Spinal cord (tissue), 10 donors: Measurements from ENCODE around the gene PIGC. TPM values are rescaled to one million over a fixed set of nuclear protein-coding genes. Genes with fewer than 3 reads are reported as not detected.

Source experiments
- DNase-seq, 6 donors: peaks; one replicate each; pipeline versions ENCODE4 v3.0.0 to v3.0.0-alpha.2; 2013 to 2015; ENCODE audit warnings: low spot score in 6 of 6, low read depth in 4 of 6
- H3K27ac ChIP-seq: one replicate; pipeline ENCODE4 v1.5.1; 2013; ENCODE audit warnings: low read depth, low read length, control low read depth
- H3K27me3 ChIP-seq: one replicate; pipeline ENCODE4 v1.6.1; 2013; ENCODE audit warnings: low read length; ENCODE audit not compliant: control insufficient read depth, insufficient read depth
- H3K36me3 ChIP-seq: one replicate; pipeline ENCODE4 v1.6.1; 2013; ENCODE audit warnings: low read length; ENCODE audit not compliant: control insufficient read depth, insufficient read depth
- H3K4me1 ChIP-seq: one replicate; pipeline ENCODE4 v1.6.1; 2013; ENCODE audit warnings: low read length; ENCODE audit not compliant: control insufficient read depth, insufficient read depth
- H3K4me3 ChIP-seq: one replicate; pipeline ENCODE4 v1.5.1; 2013; ENCODE audit warnings: low read depth, low read length, control low read depth
- H3K9me3 ChIP-seq: one replicate; pipeline ENCODE4 v1.6.1; 2013; ENCODE audit warnings: low read length; ENCODE audit not compliant: control insufficient read depth, insufficient read depth
- WGBS: methylation state at CpG from one replicate; pipeline ENCODE4 v1.1.5; 2013; ENCODE audit warnings: missing lambda C conversion rate; ENCODE audit not compliant: insufficient coverage; 5-methylcytosine and 5-hydroxymethylcytosine counted together
- polyA plus RNA-seq, 2 donors: library from polyadenylated mRNA; unstranded; fragments of 120-200 nt; gene quantifications; one replicate each; pipeline ENCODE4 v1.2.1, GENCODE V29; 2013; ENCODE audit not compliant: insufficient read length in 2 of 2
- total RNA-seq, 2 donors: library from RNA; depleted of rRNA in 1 of 2; stranded (reverse); fragments of 120-200 nt in 1 of 2; fragments of >200 nt in 1 of 2; gene quantifications; one replicate each; pipeline versions ENCODE4 v1.2.3 to v1.2.4, GENCODE V29; 2013 to 2014
- donor health status: healthy.

The PIGC gene
- total and polyA plus RNA-seq, 4 donors: 32.8 to 43.6 (median 37.1) TPM

- Histone ChIP-seq H3K4me1 (no peaks in the 10 kb centered on the region), H3K9me3 (no peaks in the 10 kb centered on the region), H3K36me3 (no peaks in the 10 kb centered on the region), H3K27ac (no peak overlapping the region), H3K27me3 (no peaks in the 10 kb centered on the region), H3K4me3 (no peak overlapping the region)
- DNase-seq: no peak
Observed at GRCh38 chr1:172405912-172406311, 38.0 kb downstream of the PIGC start.

- Histone ChIP-seq H3K36me3 (no peaks in the 10 kb centered on the region), H3K27ac (no peak overlapping the region), H3K27me3 (no peaks in the 10 kb centered on the region), H3K4me1 (peaks cover 4% of the 10 kb centered on the region), H3K4me3 (no peak overlapping the region), H3K9me3 (no peaks in the 10 kb centered on the region)
- no peak for DNase-seq
Observed at GRCh38 chr1:172404121-172404520, 39.7 kb downstream of the PIGC start.

GRCh38 chr1:172402878-172403569 is 40.8 kb downstream of the PIGC start:
- no peak for DNase-seq
- Histone ChIP-seq H3K27ac (no peak overlapping the region), H3K4me1 (peaks cover 4% of the 10 kb centered on the region), H3K4me3 (no peak overlapping the region), H3K27me3 (no peaks in the 10 kb centered on the region), H3K9me3 (no peaks in the 10 kb centered on the region), H3K36me3 (no peaks in the 10 kb centered on the region)
- 78% methylated on average over 1 of the region's 1 CpG for WGBS

DNA sequence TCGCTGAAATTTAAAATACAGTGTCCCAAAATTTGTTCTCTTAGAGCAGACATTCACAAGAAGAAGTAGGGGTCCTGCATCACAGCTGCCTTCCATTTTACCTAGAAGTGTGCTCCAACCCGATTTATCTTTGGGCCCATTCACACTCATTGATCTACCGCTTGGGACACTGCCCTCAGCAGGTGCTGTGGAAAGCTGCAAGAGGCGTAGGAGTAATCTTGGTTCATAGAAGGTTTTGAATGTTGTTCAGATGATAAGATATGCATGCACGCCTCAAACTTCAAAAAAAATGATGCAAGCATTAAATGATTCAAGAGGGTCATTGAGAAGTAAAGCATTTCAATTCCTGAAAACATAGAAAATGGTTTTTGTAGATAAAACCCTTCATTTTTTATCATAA is 42.0 kb downstream of the PIGC start:
- Histone ChIP-seq H3K4me3 (no peak overlapping the region), H3K9me3 (no peaks in the 10 kb centered on the region), H3K27me3 (no peaks in the 10 kb centered on the region), H3K27ac (no peak overlapping the region), H3K4me1 (peaks cover 4% of the 10 kb centered on the region), H3K36me3 (no peaks in the 10 kb centered on the region)
- WGBS: 83% methylated on average over 3 of the region's 5 CpGs
- no peak for DNase-seq

GRCh38 chr1:172401477-172401876 is 42.4 kb downstream of the PIGC start:
- no peaks in the 10 kb centered on the region for H3K36me3 ChIP-seq
- H3K4me3 ChIP-seq: no peak overlapping the region
- no peaks in the 10 kb centered on the region for H3K27me3 ChIP-seq
- no peaks in the 10 kb centered on the region for H3K9me3 ChIP-seq
- no peak overlapping the region for H3K27ac ChIP-seq
- DNase-seq: no peak
- peaks cover 4% of the 10 kb centered on the region for H3K4me1 ChIP-seq

- 50% methylated on average over 1 of the region's 1 CpG for WGBS
- no peaks in the 10 kb centered on the region for H3K36me3 ChIP-seq
- no peaks in the 10 kb centered on the region for H3K9me3 ChIP-seq
- no peak overlapping the region for H3K4me3 ChIP-seq
- DNase-seq: no peak
- peak overlapping the region; percentile 85 for H3K27ac ChIP-seq
- no peaks in the 10 kb centered on the region for H3K27me3 ChIP-seq
- peaks cover 4% of the 10 kb centered on the region for H3K4me1 ChIP-seq
Observed at GRCh38 chr1:172400722-172401105, 43.2 kb downstream of the PIGC start.

GRCh38 chr1:172399756-172400721 is 43.8 kb downstream of the PIGC start:
- Histone ChIP-seq H3K27me3 (no peaks in the 10 kb centered on the region), H3K4me1 (peaks cover 4% of the 10 kb centered on the region), H3K27ac (peak overlapping the region; percentile 85), H3K36me3 (peaks cover 2% of the 10 kb centered on the region), H3K4me3 (no peak overlapping the region), H3K9me3 (no peaks in the 10 kb centered on the region)
- DNase-seq: no peak
- 69% methylated on average over 2 of the region's 6 CpGs for WGBS

DNA sequence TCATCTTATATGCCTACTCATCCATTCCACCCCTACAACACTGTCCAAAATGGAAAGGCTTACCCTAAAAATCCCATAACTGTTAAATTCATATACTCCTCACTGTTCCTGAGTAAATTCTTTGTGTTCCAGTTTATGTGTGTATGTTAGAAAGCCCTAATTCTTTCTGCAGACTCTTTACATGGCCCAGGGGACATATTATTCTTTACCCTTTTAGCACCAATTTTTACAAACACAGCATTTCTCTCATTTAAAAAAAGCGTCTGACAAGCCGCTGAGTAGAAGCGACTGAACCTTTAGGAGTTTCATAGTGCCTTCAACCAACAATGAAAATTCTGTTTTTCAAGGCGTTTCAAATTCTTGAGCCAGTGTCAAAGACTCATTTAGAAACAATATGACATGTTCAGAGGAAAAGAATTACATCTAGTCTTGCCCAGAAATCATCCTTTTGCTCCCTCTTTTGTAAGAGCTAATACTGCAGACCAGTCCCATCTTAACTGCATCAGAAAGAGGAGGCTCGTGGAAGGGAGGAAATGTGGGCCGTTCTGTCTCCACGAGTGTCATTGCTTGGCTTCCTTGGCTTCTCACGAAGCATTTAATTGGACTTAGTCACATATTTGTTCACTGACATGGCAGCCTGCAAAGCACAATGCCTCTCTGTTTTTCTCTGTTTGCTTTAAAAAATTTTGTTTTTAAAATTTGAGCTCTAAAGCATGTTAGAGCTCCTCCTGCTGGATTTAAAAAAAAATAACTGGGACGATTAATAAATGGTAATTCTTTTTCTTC is 44.7 kb downstream of the PIGC start:
- DNase-seq: peak in 4 of 6 donors; percentile 31 to 80 (median 52)
- Histone ChIP-seq H3K27ac (peak overlapping the region; percentile 85), H3K4me3 (peak overlapping the region; percentile 20), H3K9me3 (no peaks in the 10 kb centered on the region), H3K36me3 (peaks cover 3% of the 10 kb centered on the region), H3K27me3 (no peaks in the 10 kb centered on the region), H3K4me1 (peaks cover 7% of the 10 kb centered on the region)
- WGBS: 17% methylated on average over 4 of the region's 9 CpGs

- no CpG with 5 or more reads among the region's 2 CpGs for WGBS
- no peak overlapping the region for H3K4me3 ChIP-seq
Observed at GRCh38 chr1:172398193-172398592, 45.7 kb downstream of the PIGC start.

More at GRCh38 chr1:172398193-172398592, 45.7 kb downstream of the PIGC start:
- DNase-seq: no peak
- Histone ChIP-seq H3K36me3 (peaks cover 3% of the 10 kb centered on the region), H3K9me3 (no peaks in the 10 kb centered on the region), H3K27me3 (no peaks in the 10 kb centered on the region), H3K4me1 (peaks cover 7% of the 10 kb centered on the region), H3K27ac (peak overlapping the region; percentile 85)
